IMR-90 (cell line): ENCODE measurements around the gene QSER1. TPM values are rescaled to one million over a fixed set of nuclear protein-coding genes. Genes with fewer than 3 reads are reported as not detected.

Source experiments
- ATAC-seq: fragments of 200-7000 bp; cut with Tn5 transposase; 2 replicates; pipeline ENCODE4 v1.9.1; 2020; ENCODE audit warnings: low read depth, mild to moderate bottlenecking, moderate library complexity
- BruUV-seq: library from RNA; stranded (reverse); fragments of 400-500 nt; replicated peaks from 2 replicates; lab custom pipeline; 2021; lab: Mats Ljungman, UMichigan
- CTCF ChIA-PET: fragments of 300-600 bp; formaldehyde crosslinking; extraction: SDS; loops from one replicate; lab custom pipeline; 2021; ENCODE audit warnings: antibody characterized with exemption; lab: Yijun Ruan, JAX
- POLR2A ChIA-PET: fragments of 300-600 bp; sonication (Branson Sonifier 250); formaldehyde crosslinking; loops from one replicate; lab custom pipeline; 2022; ENCODE audit warnings: antibody characterized with exemption; ENCODE audit not compliant: unreplicated experiment; lab: Charles Lee
- DNase-seq: peaks from one replicate; pipeline ENCODE4 v3.0.0; 2013
- H2AFZ ChIP-seq: replicated peaks from 2 replicates; pipeline ENCODE3; 2013; ENCODE audit warnings: low read length, mild to moderate bottlenecking; ENCODE audit not compliant: poor library complexity
- H2AK5ac ChIP-seq: 2 replicates; pipeline ENCODE4 v1.6.1; 2013; ENCODE audit warnings: low read depth, low read length, inconsistent platforms
- H2AK9ac ChIP-seq: replicated peaks from 2 replicates; pipeline ENCODE3; 2013; ENCODE audit warnings: mild to moderate bottlenecking, low read depth, low read length, moderate library complexity; ENCODE audit not compliant: poor library complexity
- H2BK120ac ChIP-seq: 2 replicates; pipeline ENCODE4 v1.6.1; 2013; ENCODE audit warnings: low read depth, low read length, inconsistent platforms
- H2BK15ac ChIP-seq: 3 replicates; pipeline ENCODE4 v1.6.1; 2013; ENCODE audit warnings: low read depth, low read length, inconsistent platforms
- H2BK20ac ChIP-seq: 2 replicates; pipeline ENCODE4 v1.6.1; 2013; ENCODE audit warnings: low read depth, mild to moderate bottlenecking, inconsistent platforms, low read length, moderate library complexity
- H2BK5ac ChIP-seq: 2 replicates; pipeline ENCODE4 v1.6.1; 2013; ENCODE audit warnings: mild to moderate bottlenecking, low read depth, low read length, inconsistent platforms; ENCODE audit not compliant: poor library complexity, severe bottlenecking
- H3K14ac ChIP-seq: replicated peaks from 2 replicates; pipeline ENCODE4 v1.6.1; 2013; ENCODE audit warnings: low read depth, low read length, inconsistent platforms
- H3K18ac ChIP-seq: 2 replicates; pipeline ENCODE4 v1.6.1; 2013; ENCODE audit warnings: low read depth, low read length, control low read depth
- H3K23ac ChIP-seq: 2 replicates; pipeline ENCODE4 v1.6.1; 2013; ENCODE audit warnings: low read depth, low read length, inconsistent platforms
- H3K27ac ChIP-seq: 2 replicates; pipeline ENCODE4 v1.5.1; 2013; ENCODE audit warnings: mild to moderate bottlenecking, control low read depth, low read length; ENCODE audit not compliant: insufficient read depth
- H3K27me3 ChIP-seq: 2 replicates; pipeline ENCODE4 v1.6.1; 2013; ENCODE audit warnings: low read length; ENCODE audit not compliant: control insufficient read depth, insufficient read depth
- H3K36me3 ChIP-seq: 2 replicates; pipeline ENCODE4 v1.6.1; 2013; ENCODE audit warnings: low read length, mixed read lengths; ENCODE audit not compliant: control insufficient read depth, insufficient read depth
- H3K4ac ChIP-seq: 2 replicates; pipeline ENCODE4 v1.6.1; 2013; ENCODE audit warnings: low read depth, low read length, inconsistent platforms
- H3K4me1 ChIP-seq: 2 replicates; pipeline ENCODE4 v1.6.1; 2013; ENCODE audit warnings: low read length, mixed read lengths; ENCODE audit not compliant: control insufficient read depth, insufficient read depth
- H3K4me2 ChIP-seq: 2 replicates; pipeline ENCODE4 v1.6.1; 2013; ENCODE audit warnings: low read depth, mild to moderate bottlenecking, control low read depth, low read length, moderate library complexity
- H3K4me3 ChIP-seq: 2 replicates; pipeline ENCODE4 v1.5.1; 2013; ENCODE audit warnings: low read depth, mild to moderate bottlenecking, control low read depth, low read length, moderate library complexity; ENCODE audit not compliant: insufficient read depth
- H3K56ac ChIP-seq: 2 replicates; pipeline ENCODE4 v1.6.1; 2013; ENCODE audit warnings: low read length, inconsistent platforms; ENCODE audit not compliant: insufficient read depth; ENCODE audit errors: extremely low read depth
- H3K79me1 ChIP-seq, 2 experiments: 2 replicates each; pipeline ENCODE4 v1.6.1; 2013; ENCODE audit warnings: low read length in 2 of 2, inconsistent platforms in 1 of 2, low read depth in 1 of 2
- H3K9ac ChIP-seq: 2 replicates; pipeline ENCODE4 v1.6.1; 2013; ENCODE audit warnings: low read depth, low read length, control low read depth
- H3K9me1 ChIP-seq: 2 replicates; pipeline ENCODE4 v1.6.1; 2013; ENCODE audit warnings: low read length, inconsistent platforms; ENCODE audit not compliant: insufficient read depth
- H3K9me3 ChIP-seq: 2 replicates; pipeline ENCODE4 v1.6.1; 2013; ENCODE audit warnings: low read length; ENCODE audit not compliant: control insufficient read depth, insufficient read depth
- H4K20me1 ChIP-seq: 2 replicates; pipeline ENCODE4 v1.6.1; 2013; ENCODE audit warnings: low read length, inconsistent platforms; ENCODE audit not compliant: insufficient read depth
- H4K5ac ChIP-seq: 2 replicates; pipeline ENCODE4 v1.6.1; 2013; ENCODE audit warnings: mild to moderate bottlenecking, low read depth, low read length, control low read depth
- H4K8ac ChIP-seq, 2 experiments: 2 replicates each; pipeline ENCODE4 v1.6.1; 2013; ENCODE audit warnings: low read depth in 2 of 2, low read length in 2 of 2, control low read depth in 1 of 2, inconsistent platforms in 1 of 2
- H4K91ac ChIP-seq: 2 replicates; pipeline ENCODE4 v1.6.1; 2013; ENCODE audit warnings: low read depth, low read length, inconsistent platforms; ENCODE audit not compliant: insufficient read depth
- BHLHE40 ChIP-seq: fragments of 150-350 bp; IDR thresholded peaks from 2 replicates; pipeline ENCODE4 v1.6.1; 2016; ENCODE audit warnings: mild to moderate bottlenecking, low read depth, low read length
- CHD1 ChIP-seq: IDR thresholded peaks from 2 replicates; pipeline ENCODE4 v1.6.1; 2012; ENCODE audit warnings: low read depth, low read length, improper control_type of control experiment
- MAZ ChIP-seq: IDR thresholded peaks from 2 replicates; pipeline ENCODE4 v1.6.1; 2012; ENCODE audit warnings: low read depth, mild to moderate bottlenecking, low read length, improper control_type of control experiment, moderate library complexity, borderline replicate concordance
- MXI1 ChIP-seq: IDR thresholded peaks from 2 replicates; pipeline ENCODE4 v1.6.1; 2012; ENCODE audit warnings: low read depth, mild to moderate bottlenecking, low read length, moderate library complexity, borderline replicate concordance
- RFX5 ChIP-seq: IDR thresholded peaks from 2 replicates; pipeline ENCODE4 v1.8.0; 2012; ENCODE audit warnings: low read depth, mild to moderate bottlenecking, low read length, moderate library complexity
- USF2 ChIP-seq: fragments of 150-350 bp; IDR thresholded peaks from 2 replicates; pipeline ENCODE4 v1.6.1; 2017; ENCODE audit warnings: mild to moderate bottlenecking, antibody characterized with exemption, low read length, low read depth
- WGBS, 2 experiments: methylation state at CpG; one replicate each; pipeline versions ENCODE4 v1.1.5 to v1.1.7; 2013; ENCODE audit warnings: missing lambda C conversion rate in 2 of 2; ENCODE audit not compliant: insufficient read length in 1 of 2; ENCODE audit errors: extremely low coverage in 2 of 2; 5-methylcytosine and 5-hydroxymethylcytosine counted together
- dilution Hi-C: fragments of 300-500 bp; cut with HindIII; formaldehyde crosslinking; loops from one replicate; pipeline ENCODE4 v1.14.3; 2018; ENCODE audit warnings: low sequenced_read_pairs; ENCODE audit not compliant: unreplicated experiment
- in situ Hi-C: fragments of 300-500 bp; cut with MboI; formaldehyde crosslinking; loops from 3 replicates; pipeline ENCODE4 v1.14.3; 2019; ENCODE audit warnings: low sequenced_read_pairs, inconsistent platforms, mixed read lengths
- intact Hi-C: fragments of 100-400 bp; cut with micrococcal nuclease; formaldehyde crosslinking; loops from 2 replicates; pipeline ENCODE4 v1.10.0; 2022
- polyA plus RNA-seq, 3 experiments: library from polyadenylated mRNA; depleted of rRNA; stranded (reverse); fragments of >200 nt; gene quantifications; 2 replicates each; pipeline ENCODE4 v1.2.3, GENCODE V29; 2012; ENCODE audit warnings: low replicate concordance in 1 of 3
- total RNA-seq: library from RNA; depleted of rRNA; stranded (reverse); fragments of >200 nt; gene quantifications from 2 replicates; pipeline ENCODE4 v1.2.3, GENCODE V29; 2012

The QSER1 gene
- total and polyA plus RNA-seq, 2 of the 4 experiments (the other 2 are of a cell fraction): 5.9 to 15.6 TPM

GRCh38 chr11:33015621-33016551 lies 123.3 kb downstream of the QSER1 start, which contains the start of gene DEPDC7:
Gene DEPDC7 (plus strand): TSS chr11:33015878. CDS start chr11:33015956, 78 bp downstream.
- H3K4me2 ChIP-seq: peak within 1 kb of the TSS; percentile 98
- no peak within 1 kb of the TSS for H2BK20ac ChIP-seq
- POLR2A ChIA-PET: interaction anchor here (0.6 to 1.6 kb wide), 4 partner anchors 12 to 32 kb away, joined by 3 to 6 read pairs (median 3); partner anchors contain the start of gene TCP11L1
- peak within 1 kb of the TSS; percentile 46 to 87; a peak in 2 of 4 replicates for H4K8ac ChIP-seq
- peaks cover 4 to 25% of the 10 kb centered on the region in 2 experiments; a peak in 2 of 4 replicates for H3K79me1 ChIP-seq
- peak within 1 kb of the TSS; percentile 66 for H3K4me3 ChIP-seq
- no peaks in the 10 kb centered on the region for H3K36me3 ChIP-seq
- DNase-seq: peak; percentile 82
- dilution Hi-C loops: no loop called here
- H3K18ac ChIP-seq: peak within 1 kb of the TSS; percentile 58
- H2AK9ac ChIP-seq: peak within 1 kb of the TSS; percentile 89
- H2BK120ac ChIP-seq: peak within 1 kb of the TSS; percentile 62; the same call in 1 of the 2 replicates
- H3K9me3 ChIP-seq: no peaks in the 10 kb centered on the region
- WGBS, 2 experiments: 0% methylated on average over 27 of the region's 89 CpGs; no CpG with 5 or more reads in 1 of the 2 experiments
- 0 out of 2 replicates have a peak, but pooled peaks cover 5% of the 10 kb centered on the region for H3K9me1 ChIP-seq
- peak within 1 kb of the TSS; percentile 51 for H2AK5ac ChIP-seq
- no peaks in the 10 kb centered on the region for H4K20me1 ChIP-seq
- H3K4me1 ChIP-seq: peaks cover 11% of the 10 kb centered on the region
- H3K23ac ChIP-seq: peak within 1 kb of the TSS; percentile 43; the same call in 1 of the 2 replicates
- H3K4ac ChIP-seq: peak within 1 kb of the TSS; percentile 76
- CTCF ChIA-PET: no interaction called here
- intact Hi-C loops: loop anchor here (5.0 kb wide), 1 partner anchor 54 kb away; no protein-coding TSS in a partner anchor
- BruUV-seq: no TSS peak
- in situ Hi-C loops: no loop called here
- H3K14ac ChIP-seq: peak within 1 kb of the TSS; percentile 75; the same call in 1 of the 2 replicates
- peak; percentile 89 for ATAC-seq
- peak within 1 kb of the TSS; percentile 57 for H3K9ac ChIP-seq
- peak within 1 kb of the TSS; percentile 26 for H3K27ac ChIP-seq
- peak within 1 kb of the TSS; percentile 51 for H4K5ac ChIP-seq
- peak within 1 kb of the TSS; percentile 53 for H2BK5ac ChIP-seq
- H3K56ac ChIP-seq: no peak within 1 kb of the TSS
- peak within 1 kb of the TSS; percentile 36; the same call in 1 of the 2 replicates for H4K91ac ChIP-seq
- peak within 1 kb of the TSS; percentile 97 for H2AFZ ChIP-seq
- TF ChIP-seq MAZ: 0 out of 2 replicates have a peak, but pooled peaks have one; percentile 8
- no peak for TF ChIP-seq CHD1
- TF ChIP-seq RFX5: no peak
- peak; percentile 96 for TF ChIP-seq BHLHE40
- peak; percentile 67; the same call in 1 of the 2 replicates for TF ChIP-seq MXI1
- TF ChIP-seq USF2: peak; percentile 95
- H3K27me3 ChIP-seq: no peaks in the 10 kb centered on the region
- no peak within 1 kb of the TSS; the same call in 2 of the 3 replicates for H2BK15ac ChIP-seq
